CD4-positive, alpha-beta T cell (primary cell): Measurements from ENCODE around the gene CERS5. TPM values are rescaled to one million over a fixed set of nuclear protein-coding genes. Genes with fewer than 3 reads are reported as not detected.

Source experiments
- ATAC-seq: fragments of 200-7000 bp; cut with Tn5 transposase; one replicate; pipeline ENCODE4 v1.10.0; 2022; ENCODE audit warnings: mild to moderate bottlenecking; ENCODE audit not compliant: poor library complexity
- CTCF ChIA-PET: fragments of 350-600 bp; sonication (Branson Sonifier 250); formaldehyde crosslinking; loops from one replicate; lab custom pipeline; 2021; ENCODE audit warnings: antibody characterized with exemption, inconsistent platforms; lab: Charles Lee
- POLR2A ChIA-PET: fragments of 350-600 bp; sonication (Branson Sonifier 250); formaldehyde crosslinking; loops from one replicate; lab custom pipeline; 2021; ENCODE audit warnings: antibody characterized with exemption, inconsistent platforms; lab: Charles Lee
- DNase-seq, 14 experiments: peaks; one replicate each; pipeline ENCODE4 v3.0.0-alpha.2; 2013 to 2020; ENCODE audit warnings: mixed read lengths in 2 of 14
- H3K27ac ChIP-seq, 2 donors: one replicate each; pipeline versions ENCODE4 v1.5.1 to v1.7.0; 2013; ENCODE audit warnings: low read length in 2 of 2, low read depth in 1 of 2, mild to moderate bottlenecking in 1 of 2
- H3K27me3 ChIP-seq, 2 experiments: 1 replicate in 1 of 2; 2 replicates in 1 of 2; pipeline versions ENCODE4 v1.6.1 to v1.7.0; 2013; ENCODE audit warnings: low read length in 2 of 2, control low read depth in 1 of 2, mild to moderate bottlenecking in 1 of 2, moderate library complexity in 1 of 2; ENCODE audit not compliant: insufficient read depth in 2 of 2, control insufficient read depth in 1 of 2
- H3K36me3 ChIP-seq: one replicate; pipeline ENCODE4 v1.6.1; 2013; ENCODE audit warnings: low read length, control low read depth; ENCODE audit not compliant: insufficient read depth
- H3K4me1 ChIP-seq: one replicate; pipeline ENCODE4 v1.6.1; 2013; ENCODE audit warnings: low read length, control low read depth; ENCODE audit not compliant: insufficient read depth
- H3K4me3 ChIP-seq: one replicate; pipeline ENCODE4 v1.5.1; 2013; ENCODE audit warnings: mild to moderate bottlenecking, low read length, moderate library complexity
- H3K9me3 ChIP-seq, 2 experiments: 1 replicate in 1 of 2; 2 replicates in 1 of 2; pipeline versions ENCODE4 v1.6.1 to v1.7.0; 2013; ENCODE audit warnings: low read length in 2 of 2, mild to moderate bottlenecking in 2 of 2, control low read depth in 1 of 2, moderate library complexity in 1 of 2; ENCODE audit not compliant: control insufficient read depth in 1 of 2, insufficient read depth in 1 of 2
- H3K27ac Mint-ChIP-seq: one replicate; pipeline ENCODE4 v1.8.0; 2020; ENCODE audit warnings: mixed read lengths
- H3K27me3 Mint-ChIP-seq: one replicate; pipeline ENCODE4 v1.8.0; 2021; ENCODE audit warnings: mixed read lengths
- H3K36me3 Mint-ChIP-seq: one replicate; pipeline ENCODE4 v1.8.0; 2021; ENCODE audit warnings: low read depth, mixed read lengths
- H3K4me1 Mint-ChIP-seq: one replicate; pipeline ENCODE4 v1.8.0; 2021; ENCODE audit warnings: low read depth, mixed read lengths
- H3K4me3 Mint-ChIP-seq: one replicate; pipeline ENCODE4 v1.8.0; 2020; ENCODE audit warnings: mild to moderate bottlenecking, mixed read lengths
- H3K9me3 Mint-ChIP-seq: one replicate; pipeline ENCODE4 v1.8.0; 2020; ENCODE audit warnings: mixed read lengths
- intact Hi-C, 2 experiments: fragments of 100-400 bp; cut with DNase I in 1 of 2; cut with micrococcal nuclease in 1 of 2; formaldehyde crosslinking; loops; one replicate each; pipeline versions ENCODE4 v1.15.1 to v1.9.0; 2023 to 2025; cut with DNase I, micrococcal nuclease
- total RNA-seq, 174 experiments: library from RNA in 2 of 174; stranded (reverse) in 2 of 174; gene quantifications; one replicate each; pipeline ENCODE4 v1.2.3 and lab custom pipeline; 2021 to 2026
- TF ChIP-seq, protein P1 (sequence below): fragments of 200-600 bp; IDR thresholded peaks from one replicate; pipeline ENCODE4 v1.8.0; 2022; ENCODE audit warnings: antibody characterized with exemption, mild to moderate bottlenecking

Gene CERS5
- total RNA-seq, 2 experiments from 2014 or later: 42.3 to 44.5 TPM

- peak overlapping the region; percentile 95 for H3K4me3 Mint-ChIP-seq
- POLR2A ChIA-PET: interaction anchor here (0.9 to 3.8 kb wide), 17 partner anchors 8 to 980 kb away, joined by 4 to 127 read pairs (median 16); partner anchors contain the start of genes ATF1, CERS5, GPD1 and LARP4
- no peaks in the 10 kb centered on the region for H3K27me3 Mint-ChIP-seq
- Histone ChIP-seq H3K27ac (peak overlapping the region; percentile 0 to 36), H3K36me3 (peaks cover 6% of the 10 kb centered on the region), H3K27me3 (no peaks in the 10 kb centered on the region), H3K9me3 (no peaks in the 10 kb centered on the region), H3K4me3 (peak overlapping the region; percentile 48), H3K4me1 (peaks cover 44% of the 10 kb centered on the region)
- H3K4me1 Mint-ChIP-seq: peaks cover 29% of the 10 kb centered on the region
- DNase-seq: no peak
- peaks cover 27% of the 10 kb centered on the region for H3K36me3 Mint-ChIP-seq
- peak overlapping the region; percentile 96 for H3K27ac Mint-ChIP-seq
- TF ChIP-seq, protein P1, sequence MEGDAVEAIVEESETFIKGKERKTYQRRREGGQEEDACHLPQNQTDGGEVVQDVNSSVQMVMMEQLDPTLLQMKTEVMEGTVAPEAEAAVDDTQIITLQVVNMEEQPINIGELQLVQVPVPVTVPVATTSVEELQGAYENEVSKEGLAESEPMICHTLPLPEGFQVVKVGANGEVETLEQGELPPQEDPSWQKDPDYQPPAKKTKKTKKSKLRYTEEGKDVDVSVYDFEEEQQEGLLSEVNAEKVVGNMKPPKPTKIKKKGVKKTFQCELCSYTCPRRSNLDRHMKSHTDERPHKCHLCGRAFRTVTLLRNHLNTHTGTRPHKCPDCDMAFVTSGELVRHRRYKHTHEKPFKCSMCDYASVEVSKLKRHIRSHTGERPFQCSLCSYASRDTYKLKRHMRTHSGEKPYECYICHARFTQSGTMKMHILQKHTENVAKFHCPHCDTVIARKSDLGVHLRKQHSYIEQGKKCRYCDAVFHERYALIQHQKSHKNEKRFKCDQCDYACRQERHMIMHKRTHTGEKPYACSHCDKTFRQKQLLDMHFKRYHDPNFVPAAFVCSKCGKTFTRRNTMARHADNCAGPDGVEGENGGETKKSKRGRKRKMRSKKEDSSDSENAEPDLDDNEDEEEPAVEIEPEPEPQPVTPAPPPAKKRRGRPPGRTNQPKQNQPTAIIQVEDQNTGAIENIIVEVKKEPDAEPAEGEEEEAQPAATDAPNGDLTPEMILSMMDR: no peak
- no peaks in the 10 kb centered on the region for H3K9me3 Mint-ChIP-seq
- CTCF ChIA-PET: interaction anchor here (0.5 to 4.2 kb wide), 34 partner anchors 8 to 1297 kb away, joined by 3 to 83 read pairs (median 5); partner anchors contain the start of genes CERS5, PRPF40B, RACGAP1 and SMARCD1
- intact Hi-C loops: loop anchor here (1.0 to 10.0 kb wide), 5 partner anchors 25 to 174 kb away; partner anchors contain the start of genes LIMA1 (in 1 of the 2) and SMARCD1 (in 1 of the 2)
- no peak for ATAC-seq
These were observed 56.3 kb downstream of the CERS5 start for GRCh38 chr12:50110762-50111351.

DNA sequence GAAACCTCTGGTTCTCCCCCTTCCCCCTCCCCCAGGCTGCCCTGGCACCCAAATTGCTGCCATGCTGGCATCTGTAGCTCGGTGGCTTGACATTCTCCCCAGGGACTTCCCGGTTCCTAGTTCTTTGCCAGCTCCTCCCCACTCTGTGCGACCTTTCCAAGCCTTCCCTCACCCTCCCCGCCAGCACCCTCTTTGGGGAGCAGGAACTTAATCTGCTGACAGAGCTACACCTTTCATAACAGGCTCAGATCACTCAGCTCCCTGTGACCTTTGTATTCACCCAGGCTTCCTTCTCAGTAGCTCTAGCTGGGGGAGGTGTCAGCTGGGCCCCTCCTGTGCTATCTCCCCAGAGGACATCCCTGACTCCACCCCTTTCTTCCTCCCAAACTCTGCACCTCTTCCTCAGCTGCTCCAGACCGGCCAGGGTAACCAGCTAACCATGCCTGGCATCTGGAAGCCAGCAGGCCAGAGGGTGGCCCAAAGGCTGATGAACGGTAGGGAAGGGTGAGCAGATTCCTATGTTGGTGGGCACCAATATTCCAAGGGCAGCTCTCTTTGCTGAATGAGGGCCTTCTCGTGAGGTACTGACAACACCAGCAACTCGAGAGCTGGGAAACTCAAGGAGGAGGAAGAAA lies 56.9 kb downstream of the CERS5 start:
- DNase-seq: peak in 1 of 14 experiments; percentile 31
- TF ChIP-seq, protein P1: no peak
- peak overlapping the region in 1 of 2 donors; percentile 0 for H3K27ac ChIP-seq
- H3K4me1 ChIP-seq: peaks cover 38% of the 10 kb centered on the region
- peaks cover under 1% of the 10 kb centered on the region for H3K36me3 ChIP-seq
- Mint-ChIP-seq H3K36me3 (peaks cover 21% of the 10 kb centered on the region), H3K9me3 (no peaks in the 10 kb centered on the region), H3K27me3 (no peaks in the 10 kb centered on the region), H3K27ac (no peak overlapping the region), H3K4me1 (peaks cover 23% of the 10 kb centered on the region), H3K4me3 (no peak overlapping the region)
- intact Hi-C loops: loop anchor here (2.0 to 10.0 kb wide), 3 partner anchors 25 to 175 kb away; partner anchors contain the start of genes LIMA1 (in 1 of the 2) and SMARCD1 (in 1 of the 2)
- no peak overlapping the region for H3K4me3 ChIP-seq
- H3K27me3 ChIP-seq: no peaks in the 10 kb centered on the region
- no peaks in the 10 kb centered on the region for H3K9me3 ChIP-seq
- ChIA-PET POLR2A (interaction anchor here (1.5 to 3.8 kb wide), 6 partner anchors 17 to 369 kb away, joined by 4 to 127 read pairs (median 28); partner anchors contain the start of genes CERS5, SMARCD1 and TMBIM6), CTCF (interaction anchor here (0.8 to 4.2 kb wide), 13 partner anchors 7 to 143 kb away, joined by 3 to 83 read pairs (median 4); partner anchors contain the start of genes CERS5 and SMARCD1)
- ATAC-seq: no peak

GRCh38 chr12:50109319-50109718 lies 57.9 kb downstream of the CERS5 start:
- ChIA-PET POLR2A (interaction anchor here (3.8 kb wide), 1 partner anchor 23 kb away, joined by 127 read pairs; the partner anchor contains the start of gene SMARCD1), CTCF (interaction anchor here (0.9 kb wide), 1 partner anchor 20 kb away, joined by 4 read pairs; no protein-coding TSS in a partner anchor)
- peaks cover 16% of the 10 kb centered on the region for H3K36me3 Mint-ChIP-seq
- no peak overlapping the region for H3K4me3 Mint-ChIP-seq
- Histone ChIP-seq H3K9me3 (no peaks in the 10 kb centered on the region), H3K27me3 (no peaks in the 10 kb centered on the region), H3K4me3 (no peak overlapping the region), H3K36me3 (no peaks in the 10 kb centered on the region), H3K4me1 (peaks cover 30% of the 10 kb centered on the region), H3K27ac (no peak overlapping the region)
- intact Hi-C loops: no loop called here
- no peak overlapping the region for H3K27ac Mint-ChIP-seq
- DNase-seq (no peak), ATAC-seq (no peak)
- H3K27me3 Mint-ChIP-seq: no peaks in the 10 kb centered on the region
- no peaks in the 10 kb centered on the region for H3K9me3 Mint-ChIP-seq
- H3K4me1 Mint-ChIP-seq: peaks cover 18% of the 10 kb centered on the region
- TF ChIP-seq, protein P1: no peak
